Measurements from ENCODE around the gene SLC5A2. TPM values are rescaled to one million over a fixed set of nuclear protein-coding genes. Genes with fewer than 3 reads are reported as not detected.
A peak's percentile ranks its signal among the peaks of the same experiment; 100 is the strongest.

The SLC5A2 gene
- total and polyA plus RNA-seq, 2 of the 13 experiments (the other 11 are each of a cell fraction or from before 2014, with no cell fraction given), result 0.24 to 0.97 TPM

DNA sequence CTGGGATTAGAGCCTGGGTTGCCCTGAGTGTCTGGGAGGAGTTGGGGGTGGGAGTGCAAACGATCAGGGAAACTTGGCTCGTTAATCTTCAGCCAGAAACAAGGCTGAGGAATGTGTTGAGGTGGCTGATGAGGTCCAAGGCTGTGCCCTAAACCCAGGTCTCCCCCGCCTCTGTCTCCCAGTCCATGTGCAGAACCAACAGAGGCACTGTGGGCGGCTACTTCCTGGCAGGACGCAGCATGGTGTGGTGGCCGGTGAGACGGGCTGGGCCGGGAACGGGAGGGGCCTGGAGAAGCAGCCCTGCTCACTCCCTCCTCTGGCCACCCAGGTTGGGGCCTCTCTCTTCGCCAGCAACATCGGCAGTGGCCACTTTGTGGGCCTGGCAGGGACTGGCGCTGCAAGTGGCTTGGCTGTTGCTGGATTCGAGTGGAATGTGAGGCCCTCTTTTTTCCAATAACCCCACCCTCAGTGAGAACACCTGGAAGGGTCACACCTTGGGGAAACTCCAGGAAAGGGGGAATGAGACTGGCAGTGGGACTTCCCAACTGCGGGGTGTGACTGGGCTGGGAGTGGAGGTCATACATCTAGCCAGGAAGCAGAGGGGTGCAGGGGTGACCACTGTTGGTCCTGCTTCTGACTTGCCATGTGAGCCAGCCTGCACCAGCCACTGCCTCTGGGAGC, 1.7 kb downstream of the SLC5A2 start (continued):
- TF ChIP-seq, protein P1, sequence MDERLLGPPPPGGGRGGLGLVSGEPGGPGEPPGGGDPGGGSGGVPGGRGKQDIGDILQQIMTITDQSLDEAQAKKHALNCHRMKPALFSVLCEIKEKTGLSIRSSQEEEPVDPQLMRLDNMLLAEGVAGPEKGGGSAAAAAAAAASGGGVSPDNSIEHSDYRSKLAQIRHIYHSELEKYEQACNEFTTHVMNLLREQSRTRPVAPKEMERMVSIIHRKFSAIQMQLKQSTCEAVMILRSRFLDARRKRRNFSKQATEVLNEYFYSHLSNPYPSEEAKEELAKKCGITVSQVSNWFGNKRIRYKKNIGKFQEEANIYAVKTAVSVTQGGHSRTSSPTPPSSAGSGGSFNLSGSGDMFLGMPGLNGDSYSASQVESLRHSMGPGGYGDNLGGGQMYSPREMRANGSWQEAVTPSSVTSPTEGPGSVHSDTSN (CRISPR knock-in tag; IDR thresholded peaks at IDR 0.05), result no peak
- TF ChIP-seq POLR2AphosphoS5 (IDR thresholded peaks at IDR 0.05; ENCODE audit: low read depth, low read length) (peak; percentile 44; the same call in 1 of the 2 replicates), ZNF850 (CRISPR knock-in tag; conservative IDR thresholded peaks at IDR 0.05) (no peak), ZNF883 (CRISPR knock-in tag; IDR thresholded peaks at IDR 0.05; ENCODE audit: not compliant biosample characterization) (peak; percentile 8), NCOA1 (CRISPR knock-in tag; IDR thresholded peaks at IDR 0.05) (no peak), ZNF484 (CRISPR knock-in tag; IDR thresholded peaks at IDR 0.05; ENCODE audit: borderline replicate concordance, low read depth) (no peak), ARNT2 (CRISPR knock-in tag; IDR thresholded peaks at IDR 0.05; ENCODE audit: low read depth) (peak; percentile 82), ZNF816 (CRISPR knock-in tag; IDR thresholded peaks at IDR 0.05; ENCODE audit: borderline replicate concordance) (no peak), CHD2 (IDR thresholded peaks at IDR 0.05; ENCODE audit: low read depth, low read length) (no peak), ZNF7 (CRISPR knock-in tag; IDR thresholded peaks at IDR 0.05) (no peak), CCAR2 (optimal IDR thresholded peaks at IDR 0.05; ENCODE audit: low read depth, low read length) (no peak), ARNTL (CRISPR knock-in tag; IDR thresholded peaks at IDR 0.05) (no peak), TOPORS (CRISPR knock-in tag; IDR thresholded peaks at IDR 0.05) (no peak), FOXA1 (IDR thresholded peaks at IDR 0.05) (no peak), FOXA1 (CRISPR knock-in tag; IDR thresholded peaks at IDR 0.05) (peak; percentile 55)
- TF ChIP-seq, protein P2, sequence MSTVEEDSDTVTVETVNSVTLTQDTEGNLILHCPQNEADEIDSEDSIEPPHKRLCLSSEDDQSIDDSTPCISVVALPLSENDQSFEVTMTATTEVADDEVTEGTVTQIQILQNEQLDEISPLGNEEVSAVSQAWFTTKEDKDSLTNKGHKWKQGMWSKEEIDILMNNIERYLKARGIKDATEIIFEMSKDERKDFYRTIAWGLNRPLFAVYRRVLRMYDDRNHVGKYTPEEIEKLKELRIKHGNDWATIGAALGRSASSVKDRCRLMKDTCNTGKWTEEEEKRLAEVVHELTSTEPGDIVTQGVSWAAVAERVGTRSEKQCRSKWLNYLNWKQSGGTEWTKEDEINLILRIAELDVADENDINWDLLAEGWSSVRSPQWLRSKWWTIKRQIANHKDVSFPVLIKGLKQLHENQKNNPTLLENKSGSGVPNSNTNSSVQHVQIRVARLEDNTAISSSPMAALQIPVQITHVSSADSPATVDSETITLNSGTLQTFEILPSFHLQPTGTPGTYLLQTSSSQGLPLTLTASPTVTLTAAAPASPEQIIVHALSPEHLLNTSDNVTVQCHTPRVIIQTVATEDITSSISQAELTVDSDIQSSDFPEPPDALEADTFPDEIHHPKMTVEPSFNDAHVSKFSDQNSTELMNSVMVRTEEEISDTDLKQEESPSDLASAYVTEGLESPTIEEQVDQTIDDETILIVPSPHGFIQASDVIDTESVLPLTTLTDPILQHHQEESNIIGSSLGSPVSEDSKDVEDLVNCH (CRISPR knock-in tag; IDR thresholded peaks at IDR 0.05), result no peak
- TF ChIP-seq, protein P3, sequence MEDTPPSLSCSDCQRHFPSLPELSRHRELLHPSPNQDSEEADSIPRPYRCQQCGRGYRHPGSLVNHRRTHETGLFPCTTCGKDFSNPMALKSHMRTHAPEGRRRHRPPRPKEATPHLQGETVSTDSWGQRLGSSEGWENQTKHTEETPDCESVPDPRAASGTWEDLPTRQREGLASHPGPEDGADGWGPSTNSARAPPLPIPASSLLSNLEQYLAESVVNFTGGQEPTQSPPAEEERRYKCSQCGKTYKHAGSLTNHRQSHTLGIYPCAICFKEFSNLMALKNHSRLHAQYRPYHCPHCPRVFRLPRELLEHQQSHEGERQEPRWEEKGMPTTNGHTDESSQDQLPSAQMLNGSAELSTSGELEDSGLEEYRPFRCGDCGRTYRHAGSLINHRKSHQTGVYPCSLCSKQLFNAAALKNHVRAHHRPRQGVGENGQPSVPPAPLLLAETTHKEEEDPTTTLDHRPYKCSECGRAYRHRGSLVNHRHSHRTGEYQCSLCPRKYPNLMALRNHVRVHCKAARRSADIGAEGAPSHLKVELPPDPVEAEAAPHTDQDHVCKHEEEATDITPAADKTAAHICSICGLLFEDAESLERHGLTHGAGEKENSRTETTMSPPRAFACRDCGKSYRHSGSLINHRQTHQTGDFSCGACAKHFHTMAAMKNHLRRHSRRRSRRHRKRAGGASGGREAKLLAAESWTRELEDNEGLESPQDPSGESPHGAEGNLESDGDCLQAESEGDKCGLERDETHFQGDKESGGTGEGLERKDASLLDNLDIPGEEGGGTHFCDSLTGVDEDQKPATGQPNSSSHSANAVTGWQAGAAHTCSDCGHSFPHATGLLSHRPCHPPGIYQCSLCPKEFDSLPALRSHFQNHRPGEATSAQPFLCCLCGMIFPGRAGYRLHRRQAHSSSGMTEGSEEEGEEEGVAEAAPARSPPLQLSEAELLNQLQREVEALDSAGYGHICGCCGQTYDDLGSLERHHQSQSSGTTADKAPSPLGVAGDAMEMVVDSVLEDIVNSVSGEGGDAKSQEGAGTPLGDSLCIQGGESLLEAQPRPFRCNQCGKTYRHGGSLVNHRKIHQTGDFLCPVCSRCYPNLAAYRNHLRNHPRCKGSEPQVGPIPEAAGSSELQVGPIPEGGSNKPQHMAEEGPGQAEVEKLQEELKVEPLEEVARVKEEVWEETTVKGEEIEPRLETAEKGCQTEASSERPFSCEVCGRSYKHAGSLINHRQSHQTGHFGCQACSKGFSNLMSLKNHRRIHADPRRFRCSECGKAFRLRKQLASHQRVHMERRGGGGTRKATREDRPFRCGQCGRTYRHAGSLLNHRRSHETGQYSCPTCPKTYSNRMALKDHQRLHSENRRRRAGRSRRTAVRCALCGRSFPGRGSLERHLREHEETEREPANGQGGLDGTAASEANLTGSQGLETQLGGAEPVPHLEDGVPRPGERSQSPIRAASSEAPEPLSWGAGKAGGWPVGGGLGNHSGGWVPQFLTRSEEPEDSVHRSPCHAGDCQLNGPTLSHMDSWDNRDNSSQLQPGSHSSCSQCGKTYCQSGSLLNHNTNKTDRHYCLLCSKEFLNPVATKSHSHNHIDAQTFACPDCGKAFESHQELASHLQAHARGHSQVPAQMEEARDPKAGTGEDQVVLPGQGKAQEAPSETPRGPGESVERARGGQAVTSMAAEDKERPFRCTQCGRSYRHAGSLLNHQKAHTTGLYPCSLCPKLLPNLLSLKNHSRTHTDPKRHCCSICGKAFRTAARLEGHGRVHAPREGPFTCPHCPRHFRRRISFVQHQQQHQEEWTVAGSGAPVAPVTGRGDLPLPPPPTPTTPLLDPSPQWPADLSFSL (CRISPR knock-in tag; IDR thresholded peaks at IDR 0.05), result no peak
- TF ChIP-seq, protein P4, sequence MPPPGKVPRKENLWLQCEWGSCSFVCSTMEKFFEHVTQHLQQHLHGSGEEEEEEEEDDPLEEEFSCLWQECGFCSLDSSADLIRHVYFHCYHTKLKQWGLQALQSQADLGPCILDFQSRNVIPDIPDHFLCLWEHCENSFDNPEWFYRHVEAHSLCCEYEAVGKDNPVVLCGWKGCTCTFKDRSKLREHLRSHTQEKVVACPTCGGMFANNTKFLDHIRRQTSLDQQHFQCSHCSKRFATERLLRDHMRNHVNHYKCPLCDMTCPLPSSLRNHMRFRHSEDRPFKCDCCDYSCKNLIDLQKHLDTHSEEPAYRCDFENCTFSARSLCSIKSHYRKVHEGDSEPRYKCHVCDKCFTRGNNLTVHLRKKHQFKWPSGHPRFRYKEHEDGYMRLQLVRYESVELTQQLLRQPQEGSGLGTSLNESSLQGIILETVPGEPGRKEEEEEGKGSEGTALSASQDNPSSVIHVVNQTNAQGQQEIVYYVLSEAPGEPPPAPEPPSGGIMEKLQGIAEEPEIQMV (CRISPR knock-in tag; IDR thresholded peaks at IDR 0.05; ENCODE audit: low read depth), result no peak
- TF ChIP-seq, protein P5, sequence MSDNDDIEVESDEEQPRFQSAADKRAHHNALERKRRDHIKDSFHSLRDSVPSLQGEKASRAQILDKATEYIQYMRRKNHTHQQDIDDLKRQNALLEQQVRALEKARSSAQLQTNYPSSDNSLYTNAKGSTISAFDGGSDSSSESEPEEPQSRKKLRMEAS (IDR thresholded peaks at IDR 0.05), result peak; percentile 87
